Panc1 (cell line): ENCODE results near the gene APBB3. TPM values are rescaled to one million over a fixed set of nuclear protein-coding genes. Genes with fewer than 3 reads are reported as not detected.

Source experiments
- ATAC-seq: fragments of 200-7000 bp; cut with Tn5 transposase; 2 replicates; pipeline ENCODE4 v1.9.1; 2020; ENCODE audit warnings: mild to moderate bottlenecking, moderate library complexity
- BruUV-seq: library from RNA; stranded (reverse); fragments of 400-500 nt; replicated peaks from 2 replicates; lab custom pipeline; 2021; lab: Mats Ljungman, UMichigan
- CTCF ChIA-PET: fragments of 300-600 bp; sonication (Branson Sonifier 250); formaldehyde crosslinking; loops from one replicate; lab custom pipeline; 2022; ENCODE audit warnings: antibody characterized with exemption; lab: Charles Lee
- POLR2A ChIA-PET: fragments of 300-600 bp; sonication (Branson Sonifier 250); formaldehyde crosslinking; loops from one replicate; lab custom pipeline; 2022; ENCODE audit warnings: antibody characterized with exemption; lab: Charles Lee
- DNase-seq: peaks from one replicate; pipeline ENCODE4 v3.0.0-alpha.2; 2010; ENCODE audit warnings: low read depth, low spot score
- H3K27ac ChIP-seq: 2 replicates; pipeline ENCODE4 v1.5.1; 2011; ENCODE audit warnings: mild to moderate bottlenecking, low read length, inconsistent platforms
- H3K27me3 ChIP-seq: fragments of 200-500 bp; sonication (Bioruptor generic); 2 replicates; pipeline ENCODE4 v1.6.0; 2014; ENCODE audit warnings: low read length, inconsistent platforms; ENCODE audit not compliant: control insufficient read depth, insufficient read depth
- H3K36me3 ChIP-seq: fragments of 200-500 bp; sonication (Bioruptor generic); 2 replicates; pipeline ENCODE4 v1.5.1; 2014; ENCODE audit warnings: inconsistent platforms, mild to moderate bottlenecking, low read length, moderate library complexity; ENCODE audit not compliant: control insufficient read depth, insufficient read depth
- H3K4me1 ChIP-seq: 2 replicates; pipeline ENCODE4 v1.5.1; 2011; ENCODE audit warnings: inconsistent platforms, mild to moderate bottlenecking, low read length, moderate library complexity; ENCODE audit not compliant: control insufficient read depth, insufficient read depth
- H3K4me3 ChIP-seq, 2 experiments: 2 replicates each; pipeline ENCODE4 v1.5.1; 2011 to 2012; ENCODE audit warnings: low read depth in 2 of 2, low read length in 2 of 2, mild to moderate bottlenecking in 2 of 2, inconsistent platforms in 1 of 2, moderate library complexity in 1 of 2
- H3K9me3 ChIP-seq: fragments of 200-500 bp; sonication (Bioruptor generic); 2 replicates; pipeline ENCODE4 v1.5.1; 2014; ENCODE audit warnings: low read depth, mild to moderate bottlenecking, inconsistent platforms, low read length, moderate library complexity; ENCODE audit not compliant: control insufficient read depth, insufficient read depth
- CTCF ChIP-seq: fragments of 450-650 bp; IDR thresholded peaks from 2 replicates; pipeline ENCODE4 v1.5.1; 2017; ENCODE audit warnings: mild to moderate bottlenecking
- POLR2AphosphoS5 ChIP-seq: IDR thresholded peaks from 2 replicates; pipeline ENCODE4 v1.6.1; 2012; ENCODE audit warnings: mild to moderate bottlenecking, low read depth, low read length, moderate library complexity
- REST ChIP-seq, 2 experiments: IDR thresholded peaks; 2 replicates each; pipeline ENCODE4 v1.6.1; 2011 to 2012; ENCODE audit warnings: low read depth in 2 of 2, control low read depth in 1 of 2, low read length in 1 of 2, mild to moderate bottlenecking in 1 of 2, moderate library complexity in 1 of 2; ENCODE audit not compliant: insufficient read depth in 1 of 2
- SIN3A ChIP-seq: IDR thresholded peaks from 2 replicates; pipeline ENCODE4 v1.6.1; 2012; ENCODE audit warnings: low read depth, mild to moderate bottlenecking, low read length, moderate library complexity, borderline replicate concordance; ENCODE audit not compliant: insufficient read depth
- TCF7L2 ChIP-seq: IDR thresholded peaks from 2 replicates; pipeline ENCODE4 v1.6.1; 2011; ENCODE audit warnings: mild to moderate bottlenecking, low read depth, low read length, inconsistent platforms
- in situ Hi-C: cut with HindIII; loops from 2 replicates; pipeline ENCODE4 v1.10.0; 2016; ENCODE audit warnings: low sequenced_read_pairs, low pct_unique_long_range_greater_than_20kb
- intact Hi-C: fragments of 100-400 bp; cut with micrococcal nuclease; formaldehyde crosslinking; loops from one replicate; pipeline ENCODE4 v1.10.0; 2022; ENCODE audit not compliant: unreplicated experiment
- total RNA-seq: library from RNA; stranded (reverse); gene quantifications from one replicate; pipeline ENCODE4 v1.2.1, GENCODE V29; 2021; ENCODE audit not compliant: unreplicated experiment

The APBB3 gene
- total RNA-seq, 1 experiment from 2014 or later: 28.6 TPM

- ChIA-PET POLR2A (no interaction called here), CTCF (interaction anchor here (0.6 to 0.7 kb wide), 2 partner anchors 9 to 166 kb away, joined by 3 read pairs; no protein-coding TSS in a partner anchor)
- no TSS peak for BruUV-seq
- no peak for TF ChIP-seq TCF7L2
- Histone ChIP-seq H3K4me1 (peaks cover 29% of the 10 kb centered on the region), H3K9me3 (no peaks in the 10 kb centered on the region), H3K36me3 (peaks cover 10% of the 10 kb centered on the region; the same call in 1 of the 2 replicates), H3K27ac (no peak overlapping the region), H3K4me3 (no peak overlapping the region), H3K27me3 (no peaks in the 10 kb centered on the region)
- DNase-seq (no peak), ATAC-seq (no peak)
- intact Hi-C loops (no loop called here), in situ Hi-C loops (no loop called here)
These were observed 9.9 kb downstream of the APBB3 start for GRCh38 chr5:140554454-140554853.

- no TSS peak for BruUV-seq
- Histone ChIP-seq H3K4me1 (peaks cover 37% of the 10 kb centered on the region), H3K27me3 (no peaks in the 10 kb centered on the region), H3K9me3 (no peaks in the 10 kb centered on the region), H3K27ac (no peak overlapping the region), H3K4me3 (no peak overlapping the region), H3K36me3 (peaks cover 10% of the 10 kb centered on the region; the same call in 1 of the 2 replicates)
- intact Hi-C loops (no loop called here), in situ Hi-C loops (no loop called here)
- TF ChIP-seq POLR2AphosphoS5: no peak
- TF ChIP-seq REST (IDR thresholded peaks at IDR 0.05; ENCODE audit: insufficient read depth in 1 of 2, low read depth in 2 of 2, low read length in 1 of 2): no peak
- no peak for TF ChIP-seq CTCF
- TF ChIP-seq SIN3A: no peak
- TF ChIP-seq TCF7L2: no peak
- DNase-seq: no peak
- POLR2A ChIA-PET: interaction anchor here (0.6 kb wide), 1 partner anchor 104 kb away, joined by 3 read pairs; no protein-coding TSS in a partner anchor
- CTCF ChIA-PET: no interaction called here
- no peak for ATAC-seq
These were observed 10.7 kb downstream of the APBB3 start for GRCh38 chr5:140553657-140554056.

GRCh38 chr5:140551872-140552271 is 12.5 kb downstream of the APBB3 start:
- Histone ChIP-seq H3K27ac (no peak overlapping the region), H3K36me3 (peaks cover 10% of the 10 kb centered on the region; the same call in 1 of the 2 replicates), H3K4me3 (no peak overlapping the region), H3K9me3 (no peaks in the 10 kb centered on the region), H3K4me1 (peaks cover 49% of the 10 kb centered on the region), H3K27me3 (no peaks in the 10 kb centered on the region)
- intact Hi-C loops: no loop called here
- BruUV-seq: no TSS peak
- ChIA-PET POLR2A (interaction anchor here (0.7 kb wide), 1 partner anchor 148 kb away, joined by 5 read pairs; no protein-coding TSS in a partner anchor), CTCF (no interaction called here)
- no peak for DNase-seq
- in situ Hi-C loops: no loop called here
- no peak for ATAC-seq
- TF ChIP-seq SIN3A (no peak), CTCF (no peak), POLR2AphosphoS5 (no peak), REST (IDR thresholded peaks at IDR 0.05; ENCODE audit: insufficient read depth in 1 of 2, low read depth in 2 of 2, low read length in 1 of 2) (no peak), TCF7L2 (no peak)
